Fibroblast of the aortic adventitia (primary cell): ENCODE data around the gene HIGD2A. TPM values are rescaled to one million over a fixed set of nuclear protein-coding genes. Genes with fewer than 3 reads are reported as not detected.

Experiments used
- DNase-seq: peaks from one replicate; pipeline ENCODE4 v3.0.0-alpha.2; 2010; ENCODE audit warnings: low read depth
- H3K4me3 ChIP-seq: 2 replicates; pipeline ENCODE4 v1.5.1; 2011; ENCODE audit warnings: low read depth, mild to moderate bottlenecking, control low read depth, low read length, moderate library complexity
- total RNA-seq: library from RNA; depleted of rRNA; stranded (reverse); fragments of >200 nt; gene quantifications from 2 replicates; pipeline ENCODE4 v1.2.3, GENCODE V29; 2012; ENCODE audit warnings: low replicate concordance
- TF ChIP-seq, protein P1 (sequence below): IDR thresholded peaks from 2 replicates; pipeline ENCODE4 v1.5.1; 2011; ENCODE audit warnings: mild to moderate bottlenecking, low read length, control low read depth, inconsistent platforms; ENCODE audit not compliant: insufficient read depth

The HIGD2A gene
- total RNA-seq, 1 donor = 51.9 TPM

GRCh38 chr5:176361437-176362232 lies 26.9 kb upstream of the HIGD2A start, which contains the start of gene KIAA1191:
Gene KIAA1191 (minus strand): TSS chr5:176361764. CDS start chr5:176359508, 2,256 bp downstream.
- peak within 1 kb of the TSS; percentile 96 for H3K4me3 ChIP-seq
- DNase-seq = peak; percentile 88
- TF ChIP-seq, protein P1, sequence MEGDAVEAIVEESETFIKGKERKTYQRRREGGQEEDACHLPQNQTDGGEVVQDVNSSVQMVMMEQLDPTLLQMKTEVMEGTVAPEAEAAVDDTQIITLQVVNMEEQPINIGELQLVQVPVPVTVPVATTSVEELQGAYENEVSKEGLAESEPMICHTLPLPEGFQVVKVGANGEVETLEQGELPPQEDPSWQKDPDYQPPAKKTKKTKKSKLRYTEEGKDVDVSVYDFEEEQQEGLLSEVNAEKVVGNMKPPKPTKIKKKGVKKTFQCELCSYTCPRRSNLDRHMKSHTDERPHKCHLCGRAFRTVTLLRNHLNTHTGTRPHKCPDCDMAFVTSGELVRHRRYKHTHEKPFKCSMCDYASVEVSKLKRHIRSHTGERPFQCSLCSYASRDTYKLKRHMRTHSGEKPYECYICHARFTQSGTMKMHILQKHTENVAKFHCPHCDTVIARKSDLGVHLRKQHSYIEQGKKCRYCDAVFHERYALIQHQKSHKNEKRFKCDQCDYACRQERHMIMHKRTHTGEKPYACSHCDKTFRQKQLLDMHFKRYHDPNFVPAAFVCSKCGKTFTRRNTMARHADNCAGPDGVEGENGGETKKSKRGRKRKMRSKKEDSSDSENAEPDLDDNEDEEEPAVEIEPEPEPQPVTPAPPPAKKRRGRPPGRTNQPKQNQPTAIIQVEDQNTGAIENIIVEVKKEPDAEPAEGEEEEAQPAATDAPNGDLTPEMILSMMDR = peak; percentile 34

DNA sequence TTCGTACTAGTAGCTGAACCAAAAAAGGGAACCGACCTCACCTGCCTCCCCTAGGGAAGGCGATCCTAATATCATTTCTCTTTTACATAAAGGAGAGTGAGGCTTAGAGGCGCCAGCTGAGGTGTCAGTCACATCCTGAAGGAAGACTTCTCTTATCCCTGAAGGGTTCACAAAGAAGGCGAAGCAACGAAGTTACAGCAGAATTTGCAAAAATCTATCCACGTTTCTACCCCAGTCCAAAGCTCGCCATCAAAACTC lies 26.4 kb upstream of the HIGD2A start:
- peak overlapping the region; percentile 96 for H3K4me3 ChIP-seq
- TF ChIP-seq, protein P1 = no peak
- DNase-seq = no peak

DNA sequence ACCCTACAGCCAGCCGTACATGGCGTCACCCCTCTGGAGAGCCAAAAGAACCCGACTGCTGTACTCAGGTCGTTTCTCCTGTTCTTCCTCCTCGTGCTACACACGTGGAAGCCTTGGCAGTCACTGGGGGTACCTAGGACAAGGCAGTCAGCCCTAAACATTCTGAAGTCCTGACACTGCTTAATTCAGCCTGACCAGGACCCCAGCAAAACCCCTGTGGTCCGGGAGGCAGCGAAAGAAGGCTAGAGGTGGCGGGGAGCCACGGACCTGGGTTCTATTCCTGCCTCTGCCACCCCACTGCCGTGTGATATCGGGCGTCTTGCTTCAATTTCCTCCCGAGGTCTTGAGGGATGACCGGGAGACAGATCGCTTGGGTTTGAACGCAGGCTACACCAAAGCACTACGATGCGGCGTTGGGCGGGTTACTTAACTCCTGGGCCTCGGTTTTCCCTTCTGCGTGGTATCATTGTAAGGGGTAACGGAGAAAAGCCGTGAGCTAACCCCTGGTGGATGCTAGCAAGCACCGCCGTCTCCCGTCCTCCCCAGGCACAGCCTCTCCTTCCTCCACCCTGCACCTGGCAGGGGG lies 23.7 kb upstream of the HIGD2A start:
- TF ChIP-seq, protein P1 = no peak
- peak overlapping the region; percentile 72 for H3K4me3 ChIP-seq
- peak; percentile 15 for DNase-seq

DNA sequence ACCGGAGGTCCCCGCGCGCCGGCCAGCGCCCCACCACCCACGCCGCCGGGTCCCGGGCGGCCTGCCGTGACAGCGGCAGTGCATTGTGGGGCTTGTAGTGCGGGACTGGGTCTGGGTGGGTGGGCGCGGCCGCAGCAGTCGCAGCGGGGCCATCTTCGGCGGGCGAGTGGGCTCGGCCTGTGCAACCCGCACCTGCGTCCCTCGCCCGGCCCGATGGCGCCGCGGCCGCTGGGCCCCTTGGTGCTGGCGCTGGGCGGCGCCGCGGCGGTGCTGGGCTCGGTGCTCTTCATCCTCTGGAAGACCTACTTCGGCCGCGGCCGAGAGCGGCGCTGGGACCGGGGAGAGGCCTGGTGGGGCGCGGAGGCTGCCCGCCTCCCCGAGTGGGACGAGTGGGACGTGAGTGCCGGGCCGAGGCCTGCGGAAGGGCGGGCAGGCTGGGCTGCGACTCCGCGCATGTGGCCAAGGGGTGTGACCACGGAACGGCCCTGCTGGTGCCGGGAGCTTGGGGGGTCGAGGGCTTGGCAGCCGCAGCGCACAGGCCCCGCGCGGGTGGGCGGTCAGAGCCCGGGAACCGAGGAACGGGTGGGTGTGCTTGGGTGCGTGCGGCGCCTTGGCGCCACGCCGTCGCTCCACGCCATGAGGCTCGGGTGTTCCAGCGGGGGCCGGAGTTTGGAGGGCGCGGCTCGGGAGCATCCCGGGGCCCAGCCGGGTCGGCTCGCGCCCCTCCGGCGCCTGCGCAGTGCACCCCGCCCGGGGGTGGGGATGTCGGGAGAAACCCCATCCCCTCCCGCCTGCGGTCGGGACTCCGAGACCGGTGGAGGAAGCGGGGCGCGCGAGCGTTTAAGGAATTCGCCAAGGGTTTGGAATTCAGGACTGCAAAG lies 23.0 kb upstream of the HIGD2A start, which contains the start of gene ARL10:
TSS of gene ARL10 (plus strand) at position 137 of the 881 bp plus-strand sequence. CDS start at position 214, 77 bp downstream.
- TF ChIP-seq, protein P1 = no peak
- peak; percentile 43 for DNase-seq
- peak within 1 kb of the TSS; percentile 72 for H3K4me3 ChIP-seq

DNA sequence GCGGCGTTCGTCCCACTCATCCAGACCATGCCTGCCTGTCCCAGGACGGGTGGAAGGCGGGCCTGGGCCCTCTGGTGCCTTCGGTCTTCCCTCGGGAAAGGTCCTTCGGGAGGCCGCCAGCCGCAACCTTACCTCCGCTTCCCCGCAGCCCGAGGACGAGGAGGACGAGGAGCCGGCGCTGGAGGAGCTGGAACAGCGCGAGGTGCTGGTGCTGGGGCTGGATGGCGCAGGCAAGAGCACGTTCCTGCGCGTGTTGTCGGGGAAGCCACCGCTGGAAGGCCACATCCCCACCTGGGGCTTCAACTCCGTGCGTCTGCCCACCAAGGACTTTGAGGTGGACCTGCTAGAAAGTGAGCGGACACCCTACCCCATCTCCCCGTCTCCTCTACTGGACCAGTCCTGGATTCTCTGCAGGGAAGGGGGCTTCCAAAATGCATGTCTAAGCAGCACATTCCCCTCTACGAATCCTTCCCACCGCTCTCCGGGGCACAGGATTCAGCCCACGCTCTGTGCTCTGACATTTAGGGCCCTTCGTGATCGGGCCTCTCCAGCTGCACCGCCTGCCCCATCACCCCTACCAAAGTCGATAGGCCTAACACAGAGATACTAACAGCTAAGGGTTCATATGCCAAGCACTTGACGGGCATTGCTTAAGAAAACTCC lies 22.2 kb upstream of the HIGD2A start:
- no peak for DNase-seq
- peak overlapping the region; percentile 72 for H3K4me3 ChIP-seq
- TF ChIP-seq, protein P1 = no peak

DNA sequence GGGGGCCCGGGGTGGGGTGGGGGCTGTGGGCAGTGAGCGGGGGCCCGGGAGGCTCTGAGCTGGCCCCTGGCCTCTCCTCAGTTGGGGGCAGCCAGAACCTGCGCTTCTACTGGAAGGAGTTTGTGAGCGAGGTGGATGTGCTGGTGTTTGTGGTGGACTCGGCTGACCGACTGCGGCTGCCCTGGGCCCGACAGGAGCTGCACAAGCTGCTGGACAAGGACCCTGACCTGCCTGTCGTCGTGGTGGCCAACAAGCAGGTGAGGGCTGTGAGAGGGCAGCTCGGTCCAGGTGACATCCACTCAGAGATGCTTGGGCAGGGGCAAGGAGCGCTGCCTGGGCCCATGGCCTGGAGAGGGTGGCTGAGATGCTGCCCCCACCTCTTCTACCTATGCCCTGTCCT lies 19.8 kb upstream of the HIGD2A start:
- no peak for DNase-seq
- H3K4me3 ChIP-seq = no peak overlapping the region
- TF ChIP-seq, protein P1 = no peak
